Heart left ventricle (tissue), 16 donors: ENCODE results near the gene TAS2R43. TPM values are rescaled to one million over a fixed set of nuclear protein-coding genes. Genes with fewer than 3 reads are reported as not detected.

ENCODE experiments used
- ATAC-seq, 4 donors: fragments of 200-7000 bp; cut with Tn5 transposase; one replicate each; pipeline ENCODE4 v1.9.1; 2020 to 2022; ENCODE audit warnings: moderate library complexity in 4 of 4, mild to moderate bottlenecking in 3 of 4, moderate number of reproducible peaks in 1 of 4
- DNase-seq, 5 donors: peaks; one replicate each; pipeline ENCODE4 v3.0.0-alpha.2; 2020
- H3K27ac ChIP-seq, 12 donors: fragments of 200-600 bp; sonication (generic) in 4 of 12; one replicate each; pipeline versions ENCODE4 v1.5.0 to v1.8.0; 2016 to 2022; ENCODE audit warnings: mild to moderate bottlenecking in 2 of 12
- H3K27me3 ChIP-seq, 9 donors: fragments of 200-600 bp; sonication (generic) in 2 of 9; one replicate each; pipeline versions ENCODE4 v1.5.1 to v1.8.0; 2016 to 2022; ENCODE audit warnings: mild to moderate bottlenecking in 3 of 9
- H3K36me3 ChIP-seq, 9 donors: fragments of 200-600 bp; sonication (generic) in 2 of 9; one replicate each; pipeline versions ENCODE4 v1.5.0 to v1.8.0; 2018 to 2022; ENCODE audit warnings: mild to moderate bottlenecking in 2 of 9
- H3K4me1 ChIP-seq, 12 donors: fragments of 200-600 bp; sonication (generic) in 4 of 12; one replicate each; pipeline versions ENCODE4 v1.5.0 to v1.8.0; 2016 to 2022; ENCODE audit warnings: mild to moderate bottlenecking in 3 of 12
- H3K4me3 ChIP-seq, 12 donors: fragments of 200-600 bp; sonication (generic) in 4 of 12; one replicate each; pipeline versions ENCODE4 v1.5.0 to v1.8.0; 2017 to 2022; ENCODE audit warnings: mild to moderate bottlenecking in 9 of 12, moderate library complexity in 4 of 12
- H3K9me3 ChIP-seq, 12 donors: fragments of 200-600 bp; sonication (generic) in 4 of 12; one replicate each; pipeline versions ENCODE4 v1.5.0 to v1.8.0; 2016 to 2022; ENCODE audit warnings: mild to moderate bottlenecking in 1 of 12
- CTCF ChIP-seq, 12 donors: fragments of 200-600 bp; sonication (generic) in 4 of 12; IDR thresholded peaks; one replicate each; pipeline versions ENCODE4 v1.5.0 to v1.8.0; 2018 to 2022; ENCODE audit warnings: antibody characterized with exemption in 12 of 12, mild to moderate bottlenecking in 5 of 12
- POLR2A ChIP-seq, 2 donors: fragments of 450-650 bp; IDR thresholded peaks; one replicate each; pipeline ENCODE4 v1.6.1; 2017; ENCODE audit warnings: antibody characterized with exemption in 2 of 2, mild to moderate bottlenecking in 2 of 2, moderate library complexity in 2 of 2
- WGBS, 4 donors: extraction: QIAGEN DNeasy Blood & Tissue Kit in 2 of 4; methylation state at CpG; one replicate each; pipeline versions ENCODE4 v1.1.5 to v1.1.7; 2013 to 2018; 5-methylcytosine and 5-hydroxymethylcytosine counted together
- intact Hi-C, 10 donors: fragments of 100-400 bp; cut with DNase I; formaldehyde crosslinking; loops; one replicate each; pipeline versions ENCODE4 v1.11.1 to v1.14.2; 2022
- long read RNA-seq, 3 donors: library from polyadenylated mRNA; unstranded; transcript quantifications; one replicate each; pipeline ENCODE4 v2.0.0, GENCODE V29; 2020 to 2021
- polyA plus RNA-seq, 2 donors: library from polyadenylated mRNA; stranded (reverse); fragments of 200-250 nt; gene quantifications; one replicate each; pipeline ENCODE4 v1.2.3, GENCODE V29; 2013
- total RNA-seq, 9 donors: library from RNA; depleted of rRNA in 2 of 9; stranded (reverse); fragments of >200 nt in 2 of 9; fragmentation: NEBNext Ultra II Directional in 3 of 9; extraction: Animal tissue kit (Norgen Biotek cat#: 25700) in 3 of 9; gene quantifications; one replicate each; pipeline versions ENCODE4 v1.1.0 to v1.2.4, GENCODE V29; 2016 to 2023
- donor health status: ischemic (EF 13 %, LVEDD 7.1; RV severe dilation, severe dysfunction).
- donor health status: healthy with polysubstance abuse.
- donor health status: DM: no; HTN: yes; CAD: no.
- donor health status: DM: no; HTN: no; CAD: no.
- donor health status: ischemic (EF 25% LVEDD 6.9; RV normal size, moderate dysfunction).
- donor health status: ischemic (EF 25% LVEDD 5.7; RV mildly dilated, moderate dysfunction).
- donor health status: healthy.
- donor health status: DM: yes; HTN: yes; CAD: no.
- donor health status: ischemic (EF 35%, LVEDD 5.7; RV mildly dilated, moderate dysfunction).
- donor health status: nonischemic (EF 11% LVEDD 7.7; RV severe dilation, severe dysfunction).
- donor health status: DM: yes; HTN: yes; CAD: no.
- donor health status: PGD.
- donor health status: ischemic (EF 29% LVEDD 5.4; RV normal size, mild dysfunction).
- donor health status: nonischemic (EF 23%, LVEDD 6.1; RV moderate dilation, normal function).

The TAS2R43 gene
- total RNA-seq (under 1 TPM in 2 of 9 donors, not detected in 7; 0.37 to 0.88 TPM), polyA plus RNA-seq (not detected)
- long read RNA-seq, donor 1: 0 reads
- long read RNA-seq, donor 2: 0 reads
- long read RNA-seq, donor 3: 0 reads

GRCh38 chr12:11092128-11092527 is at the start of gene TAS2R43:
TSS of gene TAS2R43 (minus strand) at chr12:11092313. CDS start at chr12:11092229, 84 bp downstream.
- Histone ChIP-seq H3K27ac (no peak within 1 kb of the TSS), H3K36me3 (no peaks in the 10 kb centered on the region), H3K9me3 (no peaks in the 10 kb centered on the region), H3K4me1 (peaks cover 0 to 4% (median 0%) of the 10 kb centered on the region in 12 donors), H3K27me3 (no peaks in the 10 kb centered on the region), H3K4me3 (no peak within 1 kb of the TSS)
- no peak for ATAC-seq
- no peak for TF ChIP-seq CTCF (IDR thresholded peaks at IDR 0.05)
- 94 to 100% (median 97%) methylated on average over 3 to 6 of the region's 6 CpGs for WGBS, 4 donors
- DNase-seq: no peak
- intact Hi-C loops: no loop called here

- Histone ChIP-seq H3K27ac (no peak overlapping the region), H3K27me3 (no peaks in the 10 kb centered on the region), H3K36me3 (no peaks in the 10 kb centered on the region), H3K4me1 (peaks cover 0 to 21% (median 9%) of the 10 kb centered on the region in 12 donors), H3K9me3 (no peaks in the 10 kb centered on the region), H3K4me3 (no peak overlapping the region)
- WGBS, 4 donors: 46 to 94% (median 75%) methylated on average over 2 of the region's 2 CpGs
- no peak for ATAC-seq
- intact Hi-C loops: no loop called here
- no peak for DNase-seq
- TF ChIP-seq POLR2A (IDR thresholded peaks at IDR 0.05): no peak
- no peak for TF ChIP-seq CTCF (IDR thresholded peaks at IDR 0.05)
These were observed 44.0 kb upstream of the TAS2R43 start for GRCh38 chr12:11136075-11136474.

- no peak for DNase-seq
- WGBS, 4 donors: 62 to 97% (median 78%) methylated on average over 3 of the region's 3 CpGs
- Histone ChIP-seq H3K27me3 (no peaks in the 10 kb centered on the region), H3K36me3 (no peaks in the 10 kb centered on the region), H3K9me3 (no peaks in the 10 kb centered on the region), H3K4me3 (no peak within 1 kb of the TSS), H3K4me1 (peaks cover 0 to 28% (median 10%) of the 10 kb centered on the region in 12 donors), H3K27ac (no peak within 1 kb of the TSS)
- ATAC-seq: no peak
- intact Hi-C loops: no loop called here
- no peak for TF ChIP-seq POLR2A (IDR thresholded peaks at IDR 0.05)
- no peak for TF ChIP-seq CTCF (IDR thresholded peaks at IDR 0.05)
These were observed 42.2 kb upstream of the TAS2R43 start, which contains the start of gene TAS2R30 for GRCh38 chr12:11134305-11134704. TSS of gene TAS2R30 (minus strand) at chr12:11134644. CDS start at chr12:11134244, 400 bp downstream.

GRCh38 chr12:11133816-11134215 is 41.7 kb upstream of the TAS2R43 start:
- 66 to 76% (median 72%) methylated on average over 2 of the region's 2 CpGs for WGBS, 4 donors
- intact Hi-C loops: no loop called here
- Histone ChIP-seq H3K27ac (no peak overlapping the region), H3K9me3 (no peaks in the 10 kb centered on the region), H3K4me1 (peaks cover 0 to 28% (median 10%) of the 10 kb centered on the region in 12 donors), H3K27me3 (no peaks in the 10 kb centered on the region), H3K4me3 (no peak overlapping the region), H3K36me3 (no peaks in the 10 kb centered on the region)
- TF ChIP-seq CTCF (IDR thresholded peaks at IDR 0.05) (no peak), POLR2A (IDR thresholded peaks at IDR 0.05) (no peak)
- DNase-seq (no peak), ATAC-seq (no peak)
